NCI-H446 (cell line): ENCODE measurements around the gene CRCP.
"Not testable (repeated sequence)": the region's sequence is repeated elsewhere in the genome, so short reads cannot be mapped to it uniquely, and the experiment has no call there.

ENCODE experiments used
- DNase-seq, 2 experiments: peaks; one replicate each; lab custom pipeline; 2025; lab: John Stamatoyannopoulos, UW

CRCP gene

GRCh38 chr7:66108410-66108809 is 6.2 kb upstream of the CRCP start:
- not testable (repeated sequence) for DNase-seq

- DNase-seq, result no peak
Observed at GRCh38 chr7:66110856-66111255, 3.8 kb upstream of the CRCP start.

GRCh38 chr7:66116680-66117420 is 2.2 kb downstream of the CRCP start:
- not testable (repeated sequence) for DNase-seq

- DNase-seq, result no peak
Observed at GRCh38 chr7:66118603-66119002, 4.0 kb downstream of the CRCP start.

- no peak for DNase-seq
Observed at GRCh38 chr7:66119245-66119850, 4.7 kb downstream of the CRCP start.

GRCh38 chr7:66123175-66123528 is 8.5 kb downstream of the CRCP start:
- DNase-seq, result no peak

GRCh38 chr7:66124569-66124861 is 9.9 kb downstream of the CRCP start:
- DNase-seq, result not testable (repeated sequence)

- DNase-seq, result no peak
Observed at GRCh38 chr7:66125052-66125694, 10.5 kb downstream of the CRCP start.

- DNase-seq, result not testable (repeated sequence)
Observed at GRCh38 chr7:66125781-66126352, 11.2 kb downstream of the CRCP start.

GRCh38 chr7:66127172-66127571 is 12.5 kb downstream of the CRCP start:
- not testable (repeated sequence) for DNase-seq

GRCh38 chr7:66138994-66139752 is 24.5 kb downstream of the CRCP start:
- DNase-seq, result no peak

GRCh38 chr7:66140924-66141323 is 26.3 kb downstream of the CRCP start:
- DNase-seq, result peak in 1 of 2 experiments; percentile 44

- no peak for DNase-seq
Observed at GRCh38 chr7:66142334-66142733, 27.7 kb downstream of the CRCP start.

- no peak for DNase-seq
Observed at GRCh38 chr7:66142996-66143395, 28.3 kb downstream of the CRCP start.

GRCh38 chr7:66143876-66144332 is 29.3 kb downstream of the CRCP start:
- no peak for DNase-seq

- DNase-seq, result no peak
Observed at GRCh38 chr7:66145400-66146104, 30.9 kb downstream of the CRCP start.

- no peak for DNase-seq
Observed at GRCh38 chr7:66146701-66147100, 32.1 kb downstream of the CRCP start.

GRCh38 chr7:66147657-66148056 is 33.0 kb downstream of the CRCP start:
- not testable (repeated sequence) for DNase-seq

GRCh38 chr7:66150471-66150870 is 35.8 kb downstream of the CRCP start:
- no peak for DNase-seq

- no peak for DNase-seq
Observed at GRCh38 chr7:66152371-66153191, 37.9 kb downstream of the CRCP start.

GRCh38 chr7:66153691-66154090 is 39.0 kb downstream of the CRCP start:
- no peak for DNase-seq
